BJ (cell line): ENCODE data around the gene CFAP73. TPM values are rescaled to one million over a fixed set of nuclear protein-coding genes. Genes with fewer than 3 reads are reported as not detected.

Experiments
- CTCF ChIA-PET: fragments of 350-600 bp; formaldehyde crosslinking; extraction: SDS; loops from one replicate; lab custom pipeline; 2021; ENCODE audit warnings: antibody characterized with exemption, inconsistent platforms; lab: Yijun Ruan, JAX
- POLR2A ChIA-PET: fragments of 300-600 bp; sonication (Branson Sonifier 250); formaldehyde crosslinking; extraction: SDS; loops from one replicate; lab custom pipeline; 2021; ENCODE audit warnings: antibody characterized with exemption; lab: Charles Lee
- DNase-seq: peaks from one replicate; pipeline ENCODE4 v3.0.0-alpha.2; 2011; ENCODE audit warnings: low read depth
- H3K27me3 ChIP-seq: 2 replicates; pipeline ENCODE4 v1.6.0; 2011; ENCODE audit warnings: low read length; ENCODE audit not compliant: control insufficient read depth, insufficient read depth
- H3K36me3 ChIP-seq: 2 replicates; pipeline ENCODE4 v1.5.1; 2011; ENCODE audit warnings: low read length; ENCODE audit not compliant: control insufficient read depth, insufficient read depth
- H3K4me3 ChIP-seq: 2 replicates; pipeline ENCODE4 v1.5.1; 2011; ENCODE audit warnings: low read depth, mild to moderate bottlenecking, control low read depth, low read length
- polyA minus RNA-seq: library from RNA; depleted of rRNA, polyadenylated mRNA; stranded (reverse); fragments of >200 nt; gene quantifications from 2 replicates; pipeline ENCODE4 v1.2.3, GENCODE V29; 2011; rRNA and poly(A)+ RNA removed
- polyA plus RNA-seq: library from polyadenylated mRNA; depleted of rRNA; stranded (reverse); fragments of >200 nt; gene quantifications from 2 replicates; pipeline ENCODE4 v1.2.3, GENCODE V29; 2011; rRNA removed
- TF ChIP-seq, protein P1 (sequence below): IDR thresholded peaks from 2 replicates; pipeline ENCODE4 v1.5.1; 2011; ENCODE audit warnings: low read depth, mild to moderate bottlenecking, control low read depth, inconsistent platforms, low read length, moderate library complexity; ENCODE audit not compliant: insufficient read depth

Gene CFAP73
- not detected in 2 replicates for polyA plus RNA-seq
- not detected in 2 replicates for polyA minus RNA-seq

DNA sequence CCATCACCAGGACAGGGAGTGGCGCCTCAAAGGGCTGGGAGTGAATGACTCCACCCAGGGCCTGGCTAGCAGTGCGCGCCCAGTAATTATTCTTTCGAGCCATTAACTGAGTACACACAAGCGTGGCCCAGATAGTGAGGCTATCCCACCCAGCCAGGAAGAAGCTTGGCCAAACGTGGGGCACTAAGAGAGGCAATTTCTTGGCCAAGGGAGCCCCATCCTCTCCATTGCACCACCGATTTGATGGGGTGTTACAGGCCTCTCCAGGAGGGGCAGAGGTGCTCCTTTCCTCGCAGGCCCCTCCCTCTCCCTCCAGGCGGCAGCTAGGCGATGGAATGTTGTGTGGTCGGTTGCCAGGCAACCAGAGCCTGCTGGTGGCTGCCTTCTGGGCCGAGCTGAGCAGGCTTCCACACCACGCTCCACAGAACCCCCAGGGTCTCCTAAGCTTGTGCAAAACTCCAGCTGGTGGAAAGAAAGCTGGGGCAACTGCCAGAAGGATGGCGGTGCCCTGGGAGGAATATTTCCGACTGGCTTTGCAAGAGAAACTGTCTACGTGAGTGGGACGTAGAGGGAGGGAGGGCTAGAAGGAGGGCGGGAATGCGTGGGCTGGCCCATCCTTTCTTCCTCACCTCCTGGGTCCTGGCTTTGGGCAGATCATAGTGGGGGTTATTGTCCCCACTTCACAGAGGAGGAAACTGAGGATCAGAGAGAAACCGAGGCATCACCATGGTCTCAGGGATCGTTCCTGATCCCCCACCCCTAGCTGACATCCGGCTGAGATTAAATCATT lies at the start of gene CFAP73:
TSS of gene CFAP73 (plus strand) at position 364 of the 790 bp plus-strand sequence. CDS start at position 498, 134 bp downstream.
- TF ChIP-seq, protein P1, sequence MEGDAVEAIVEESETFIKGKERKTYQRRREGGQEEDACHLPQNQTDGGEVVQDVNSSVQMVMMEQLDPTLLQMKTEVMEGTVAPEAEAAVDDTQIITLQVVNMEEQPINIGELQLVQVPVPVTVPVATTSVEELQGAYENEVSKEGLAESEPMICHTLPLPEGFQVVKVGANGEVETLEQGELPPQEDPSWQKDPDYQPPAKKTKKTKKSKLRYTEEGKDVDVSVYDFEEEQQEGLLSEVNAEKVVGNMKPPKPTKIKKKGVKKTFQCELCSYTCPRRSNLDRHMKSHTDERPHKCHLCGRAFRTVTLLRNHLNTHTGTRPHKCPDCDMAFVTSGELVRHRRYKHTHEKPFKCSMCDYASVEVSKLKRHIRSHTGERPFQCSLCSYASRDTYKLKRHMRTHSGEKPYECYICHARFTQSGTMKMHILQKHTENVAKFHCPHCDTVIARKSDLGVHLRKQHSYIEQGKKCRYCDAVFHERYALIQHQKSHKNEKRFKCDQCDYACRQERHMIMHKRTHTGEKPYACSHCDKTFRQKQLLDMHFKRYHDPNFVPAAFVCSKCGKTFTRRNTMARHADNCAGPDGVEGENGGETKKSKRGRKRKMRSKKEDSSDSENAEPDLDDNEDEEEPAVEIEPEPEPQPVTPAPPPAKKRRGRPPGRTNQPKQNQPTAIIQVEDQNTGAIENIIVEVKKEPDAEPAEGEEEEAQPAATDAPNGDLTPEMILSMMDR = 0 out of 2 replicates have a peak, but pooled peaks have one; percentile 20
- H3K27me3 ChIP-seq = peaks cover 16% of the 10 kb centered on the region
- peak within 1 kb of the TSS; percentile 14; the same call in 1 of the 2 replicates for H3K4me3 ChIP-seq
- ChIA-PET CTCF (interaction anchor here (0.8 to 7.2 kb wide), 6 partner anchors 16 to 119 kb away, joined by 3 to 54 read pairs (median 4); no protein-coding TSS in a partner anchor), POLR2A (no interaction called here)
- no peaks in the 10 kb centered on the region for H3K36me3 ChIP-seq
- DNase-seq = peak; percentile 52

DNA sequence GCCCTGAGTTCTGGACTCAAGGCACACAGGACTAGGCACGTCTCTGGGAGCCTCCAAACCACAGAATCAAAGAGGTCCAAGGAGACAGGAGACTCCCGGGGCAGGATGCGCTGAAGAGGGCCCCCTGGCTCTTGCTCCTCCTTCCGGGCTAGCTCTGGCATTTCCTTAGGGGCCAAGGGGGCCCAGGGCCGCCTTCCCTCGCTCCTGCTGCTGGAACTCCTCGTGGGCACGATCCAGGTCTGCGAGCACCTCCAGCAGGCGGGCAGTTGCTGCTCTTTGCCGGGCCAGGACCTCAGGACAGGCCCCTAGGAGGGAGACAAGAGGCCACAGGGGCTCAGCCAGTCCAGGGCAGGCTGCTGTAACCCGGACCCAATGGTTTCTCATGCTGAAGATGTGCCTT lies 49.8 kb upstream of the CFAP73 start:
- TF ChIP-seq, protein P1 = no peak
- H3K27me3 ChIP-seq = peaks cover 1% of the 10 kb centered on the region; the same call in 1 of the 2 replicates
- POLR2A ChIA-PET = no interaction called here
- DNase-seq = no peak
- no peaks in the 10 kb centered on the region for H3K36me3 ChIP-seq
- no peak overlapping the region for H3K4me3 ChIP-seq
- CTCF ChIA-PET = interaction anchor here (1.8 kb wide), 2 partner anchors 12 to 17 kb away, joined by 3 to 5 read pairs; no protein-coding TSS in a partner anchor

DNA sequence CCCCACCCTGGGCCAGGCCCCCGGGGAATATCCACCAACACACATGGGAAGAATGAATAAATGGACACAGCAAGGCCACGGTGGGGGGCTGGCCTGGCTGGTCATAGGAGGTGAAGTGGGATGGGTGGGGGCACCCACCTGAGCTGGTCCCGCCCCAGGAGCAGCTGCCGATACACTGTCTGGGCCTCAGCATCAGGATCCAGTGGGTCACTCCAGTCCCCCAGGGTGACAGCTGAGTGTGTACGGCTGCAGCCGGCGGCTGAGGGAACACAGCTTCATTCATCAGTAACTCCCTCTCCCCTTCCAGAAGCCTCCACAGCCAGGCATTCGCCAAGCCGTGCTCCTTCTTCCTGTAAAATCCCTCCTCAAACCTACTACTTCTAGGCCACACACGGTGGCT lies 47.8 kb upstream of the CFAP73 start:
- Histone ChIP-seq H3K27me3 (peaks cover 1% of the 10 kb centered on the region; the same call in 1 of the 2 replicates), H3K4me3 (no peak overlapping the region), H3K36me3 (no peaks in the 10 kb centered on the region)
- TF ChIP-seq, protein P1 = no peak
- ChIA-PET CTCF (no interaction called here), POLR2A (no interaction called here)
- no peak for DNase-seq

DNA sequence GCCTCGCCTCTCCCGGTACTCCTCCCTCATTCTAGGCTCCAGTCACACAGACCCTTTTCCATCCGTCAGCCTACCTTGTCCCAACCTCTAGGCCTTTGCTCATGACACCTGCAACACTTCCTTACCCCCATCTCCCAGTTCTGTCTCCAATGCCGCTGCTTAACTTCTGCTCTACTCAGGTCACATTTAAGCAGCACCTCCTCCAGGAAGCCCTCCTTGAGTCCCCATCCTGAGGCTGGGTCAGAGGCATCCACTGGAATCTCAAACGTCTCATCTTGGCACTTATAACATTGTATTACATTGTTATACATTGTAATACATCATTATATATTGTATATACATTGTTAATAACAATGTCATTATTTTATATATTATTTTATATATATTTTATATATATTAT lies 46.7 kb upstream of the CFAP73 start:
- DNase-seq = no peak
- TF ChIP-seq, protein P1 = no peak
- CTCF ChIA-PET = interaction anchor here (0.8 to 1.1 kb wide), 2 partner anchors 55 to 71 kb away, joined by 3 to 4 read pairs; no protein-coding TSS in a partner anchor
- Histone ChIP-seq H3K4me3 (no peak overlapping the region), H3K27me3 (peaks cover 1% of the 10 kb centered on the region; the same call in 1 of the 2 replicates), H3K36me3 (no peaks in the 10 kb centered on the region)
- POLR2A ChIA-PET = no interaction called here
